ENCODE results near the gene FCN1.

The FCN1 gene

DNA sequence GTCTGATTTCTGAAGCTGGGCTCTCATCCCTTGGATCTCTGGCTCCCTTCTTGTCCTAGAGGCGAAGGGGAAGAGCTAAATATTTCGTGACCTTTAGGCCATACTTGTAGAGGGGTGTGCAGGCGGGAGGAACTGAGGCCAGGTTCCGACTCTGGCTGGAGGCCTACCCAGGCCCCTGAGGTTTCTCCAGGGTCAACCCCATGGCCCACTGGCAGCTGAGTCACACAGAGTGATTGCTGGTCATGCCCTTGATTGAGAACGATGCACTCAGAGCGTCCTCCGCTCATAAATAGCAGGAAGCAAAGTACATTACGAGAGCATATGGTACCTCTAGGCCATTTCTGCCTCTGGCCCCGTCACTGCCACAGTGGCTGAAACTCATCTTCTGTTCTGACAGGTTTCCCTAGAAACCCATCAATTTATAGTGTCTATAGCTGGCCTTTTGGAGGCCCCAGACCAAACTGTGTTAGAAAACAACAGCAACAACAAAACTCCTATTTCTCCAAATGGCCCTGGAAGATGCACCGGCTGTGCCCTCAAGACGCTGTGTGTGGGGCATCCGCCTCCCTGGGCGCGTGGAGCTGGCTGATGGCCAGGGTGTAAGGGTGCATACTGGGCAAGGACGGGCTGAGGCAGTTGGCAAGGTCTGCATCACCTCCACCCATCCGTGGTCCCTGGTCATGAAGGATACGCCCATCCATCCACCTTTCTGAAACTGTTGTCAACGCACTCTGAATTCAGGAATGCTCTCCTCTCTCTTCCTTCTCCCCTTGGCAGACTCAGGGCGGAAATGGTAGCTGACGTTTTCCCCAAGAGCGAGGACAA is 32.9 kb upstream of the FCN1 start:
- no peak for DNase-seq

DNA sequence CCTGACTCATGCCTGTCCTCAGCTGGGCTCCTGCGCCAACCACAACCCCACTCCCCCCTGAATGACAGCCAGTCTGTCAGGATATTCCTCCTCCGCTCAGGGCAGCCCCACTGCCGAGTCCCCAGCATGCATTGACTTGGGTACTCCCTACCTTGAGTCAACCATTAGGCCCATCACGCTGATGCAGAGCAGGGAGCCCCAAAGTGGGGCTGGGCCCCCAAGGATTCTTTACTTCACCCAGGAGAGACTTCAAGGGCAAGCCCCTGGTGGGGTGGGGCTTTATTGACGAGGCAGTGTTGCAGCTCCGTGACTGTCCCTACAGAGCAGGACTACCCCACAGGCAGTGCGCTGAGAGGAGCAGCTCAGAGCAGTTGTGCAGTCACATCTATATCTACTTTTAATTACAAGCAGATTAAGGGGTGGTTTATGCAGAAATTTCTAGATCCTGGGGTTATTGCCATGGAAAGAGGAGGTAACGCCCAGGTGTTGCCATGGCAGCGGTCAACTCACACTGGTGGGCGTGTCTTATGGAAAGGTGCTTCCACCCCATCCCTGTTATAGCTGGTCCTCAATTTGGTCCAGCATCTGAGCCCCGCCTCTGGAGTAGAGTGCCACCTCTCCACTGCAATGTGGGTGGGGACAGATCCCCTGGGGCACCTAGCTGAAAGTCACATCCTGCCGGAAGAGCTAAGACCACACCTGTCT is 32.1 kb upstream of the FCN1 start:
- DNase-seq = no peak

DNA sequence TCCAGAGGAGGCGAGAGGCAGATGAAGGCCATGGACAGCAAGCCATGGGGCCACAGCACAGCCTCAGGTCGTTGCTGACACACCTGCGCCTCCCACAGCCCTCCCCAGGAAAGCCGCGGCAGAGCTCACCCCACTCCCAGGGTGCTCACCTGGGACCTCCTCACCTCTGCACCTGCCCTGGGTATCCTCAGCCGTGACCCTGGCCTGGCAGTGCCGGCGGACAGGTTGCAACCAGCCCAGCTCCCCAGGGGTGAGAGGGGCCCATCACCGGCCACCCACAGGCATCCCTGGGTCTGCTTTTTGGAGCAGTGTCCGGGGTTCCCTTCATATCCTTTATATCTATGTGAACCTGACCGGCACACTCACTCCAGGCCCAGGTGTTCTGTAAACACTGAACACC is 30.4 kb upstream of the FCN1 start:
- DNase-seq = no peak

DNA sequence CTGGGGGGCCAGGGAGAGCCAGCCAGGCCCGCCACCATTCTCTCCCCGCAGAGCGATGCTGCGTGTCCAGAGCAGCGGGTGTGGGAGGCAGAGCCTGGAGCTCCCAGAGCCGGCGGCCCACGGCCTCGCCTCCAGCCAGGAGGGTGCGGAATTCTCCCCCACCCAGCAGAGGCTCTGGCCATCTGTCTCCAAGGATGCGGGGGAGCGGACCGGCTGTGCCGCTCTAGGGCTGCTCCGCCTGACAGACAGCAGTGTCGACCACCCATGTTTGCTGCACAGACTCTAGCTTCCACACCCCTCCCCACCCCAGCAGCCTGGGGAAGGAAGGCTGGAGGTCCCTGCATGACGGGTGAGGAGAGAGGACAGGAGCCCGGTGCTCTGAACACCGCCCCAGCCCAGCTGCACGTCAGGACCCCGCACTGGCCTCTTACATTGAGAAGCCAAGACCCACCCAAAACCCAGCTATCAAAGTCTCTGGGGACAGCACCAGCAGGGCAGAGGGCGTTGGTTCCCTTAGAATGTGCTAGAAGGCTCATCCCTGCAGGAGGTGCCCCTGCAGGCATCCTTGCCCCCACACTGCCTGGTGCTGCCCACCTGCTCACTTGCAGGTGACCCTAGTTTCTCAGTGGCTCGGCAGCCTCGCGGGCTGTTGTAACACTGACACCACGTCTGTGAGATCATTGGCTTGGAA is 29.7 kb upstream of the FCN1 start:
- DNase-seq = no peak

DNA sequence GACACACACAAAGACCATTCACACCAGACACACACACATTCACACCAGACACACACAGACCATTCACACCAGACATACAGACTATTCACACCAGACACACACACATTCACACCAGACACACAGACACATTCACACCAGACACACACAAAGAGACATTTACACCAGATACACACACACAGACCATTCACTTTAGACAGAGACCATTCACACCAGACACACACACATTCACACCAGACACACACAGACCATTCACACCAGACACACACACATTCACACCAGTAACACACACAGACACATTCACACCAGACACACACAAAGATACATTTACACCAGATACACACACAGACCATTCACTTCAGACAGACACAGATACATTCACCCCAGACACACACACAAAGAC is 29.0 kb upstream of the FCN1 start:
- no peak for DNase-seq

DNA sequence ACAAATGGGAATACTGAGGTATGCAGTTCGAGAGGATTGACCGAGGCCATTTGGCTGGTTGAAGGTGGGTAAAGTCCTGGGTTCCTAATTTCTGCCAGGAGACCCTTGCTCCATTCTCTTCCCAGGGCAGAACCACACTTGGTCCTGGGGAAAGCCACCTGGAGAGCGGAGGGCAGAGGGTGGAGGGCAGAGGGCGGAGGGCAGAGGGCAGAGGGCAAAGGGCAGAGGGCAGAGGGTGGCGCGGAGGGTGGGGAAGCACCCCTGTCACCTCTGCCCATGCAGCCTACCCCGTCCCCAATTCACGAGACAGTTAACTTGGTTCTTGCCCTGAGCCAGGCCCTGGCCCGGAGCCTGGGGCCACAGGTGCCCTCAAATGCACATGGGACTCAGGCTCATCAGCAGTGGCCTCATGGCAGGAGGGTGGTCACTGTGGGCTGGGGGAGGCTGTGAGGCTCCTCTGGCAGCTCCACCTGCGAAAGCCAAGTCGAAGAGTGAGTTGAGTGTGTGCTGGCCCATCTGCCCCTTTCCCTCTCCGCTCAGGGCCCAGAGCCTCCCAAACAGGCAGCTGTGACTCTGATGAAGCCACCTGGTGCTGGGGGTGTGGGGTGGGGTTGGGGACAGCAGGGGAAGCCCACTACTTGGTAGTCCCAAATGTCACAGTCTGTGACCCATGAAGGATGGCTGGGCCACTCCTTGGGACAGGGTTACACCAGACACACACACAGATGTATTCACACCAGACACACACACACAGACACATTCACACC is 28.0 kb upstream of the FCN1 start:
- DNase-seq = no peak

DNA sequence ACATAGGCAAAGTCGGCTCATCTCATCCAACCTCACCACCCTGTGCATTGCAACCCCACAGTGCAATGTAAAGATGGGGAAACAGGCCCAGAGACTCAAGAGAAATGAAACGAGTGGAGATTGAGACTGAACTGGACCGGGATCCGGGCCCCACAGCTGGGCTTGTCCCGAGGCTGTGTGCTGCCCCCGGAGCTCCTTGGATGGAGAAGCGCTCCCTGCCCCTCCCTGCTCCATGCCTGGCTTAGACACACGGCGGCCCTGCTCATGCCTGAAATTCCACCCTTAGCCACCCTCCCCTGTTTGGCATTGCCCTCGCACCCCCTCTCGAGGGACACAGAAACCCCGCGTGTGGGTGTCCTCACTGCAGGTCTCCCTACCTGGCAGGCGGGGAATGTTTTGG is 27.2 kb upstream of the FCN1 start:
- no peak for DNase-seq

DNA sequence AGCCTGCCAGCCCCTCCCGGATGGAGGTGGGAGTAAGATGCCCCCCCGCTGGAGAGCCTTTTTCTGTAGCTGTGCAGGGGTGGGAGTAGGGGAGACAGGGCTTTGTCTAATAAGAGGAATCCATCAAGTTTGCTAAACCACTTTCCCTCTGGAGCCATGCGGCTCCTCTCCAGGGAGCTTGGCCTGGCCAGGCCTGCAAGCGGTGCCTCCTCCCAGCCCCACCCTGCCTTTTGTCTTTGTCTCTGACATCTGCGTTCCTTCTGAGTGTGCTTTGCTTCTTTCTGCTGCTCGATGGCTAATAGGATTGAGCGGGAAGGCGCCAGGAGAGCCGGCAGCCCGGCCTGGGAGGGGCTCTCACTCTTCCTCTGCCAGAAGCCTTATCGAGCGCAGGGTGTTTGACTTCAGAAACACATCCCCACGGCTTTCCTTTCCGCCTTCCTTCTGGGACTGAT is 26.7 kb upstream of the FCN1 start:
- DNase-seq = no peak

DNA sequence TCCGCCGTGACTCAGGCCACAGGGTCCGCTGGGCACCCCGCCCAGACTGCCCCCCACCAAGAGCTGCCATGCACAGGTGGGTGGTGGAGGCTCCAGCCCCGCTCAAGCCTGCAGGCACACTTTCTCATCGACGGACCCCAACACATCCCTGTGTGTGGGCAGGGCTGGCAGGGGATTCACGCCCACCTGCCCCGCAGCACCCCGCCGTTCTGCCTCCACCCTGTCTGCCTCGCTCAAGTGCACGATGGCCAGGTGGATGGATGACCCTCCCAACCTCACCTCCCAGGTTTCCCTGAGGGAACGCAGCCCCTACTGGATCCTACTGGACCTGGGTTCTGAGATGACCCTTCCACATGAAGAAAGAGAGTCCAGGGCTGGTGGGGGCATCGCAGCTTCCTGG is 26.1 kb upstream of the FCN1 start:
- no peak for DNase-seq

DNA sequence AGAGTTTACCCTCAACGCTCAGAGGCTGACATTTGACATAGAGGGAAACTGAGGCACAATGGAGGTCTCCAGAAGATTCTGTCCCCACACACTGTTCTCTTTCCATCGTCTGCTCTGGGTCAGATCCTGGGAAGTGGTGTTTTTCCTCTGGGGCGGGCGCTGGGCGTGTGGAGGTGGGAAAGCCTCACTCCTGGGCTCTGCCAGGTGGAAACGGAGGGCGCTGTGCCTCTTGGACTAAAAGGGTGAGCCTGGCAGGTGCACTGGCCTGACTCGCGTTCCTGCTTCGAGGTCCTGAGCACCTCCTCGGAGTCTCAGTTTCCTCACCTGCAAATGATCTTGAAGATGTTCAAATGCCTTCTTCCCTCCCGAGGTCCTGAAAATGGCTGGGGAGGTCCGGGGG is 25.7 kb upstream of the FCN1 start:
- DNase-seq = no peak

DNA sequence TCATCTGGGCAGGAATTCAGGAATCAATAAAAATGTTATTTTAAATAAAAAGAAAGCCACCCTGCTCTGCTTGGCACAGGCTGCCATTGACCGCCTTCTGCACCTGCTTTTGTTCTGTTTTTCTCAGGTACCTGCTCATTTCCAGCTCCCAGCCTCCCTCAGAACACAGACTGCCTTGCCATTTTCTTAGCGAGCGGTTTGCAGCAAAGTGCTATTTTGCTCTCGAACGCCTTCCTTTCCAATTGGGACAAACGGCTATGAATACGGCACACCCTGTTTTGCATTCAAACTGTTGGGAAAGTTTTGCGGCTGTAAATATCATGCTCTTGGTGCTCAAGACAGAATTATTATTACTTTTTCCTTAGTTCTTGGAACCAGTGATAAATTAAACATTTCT is 25.1 kb upstream of the FCN1 start:
- no peak for DNase-seq

DNA sequence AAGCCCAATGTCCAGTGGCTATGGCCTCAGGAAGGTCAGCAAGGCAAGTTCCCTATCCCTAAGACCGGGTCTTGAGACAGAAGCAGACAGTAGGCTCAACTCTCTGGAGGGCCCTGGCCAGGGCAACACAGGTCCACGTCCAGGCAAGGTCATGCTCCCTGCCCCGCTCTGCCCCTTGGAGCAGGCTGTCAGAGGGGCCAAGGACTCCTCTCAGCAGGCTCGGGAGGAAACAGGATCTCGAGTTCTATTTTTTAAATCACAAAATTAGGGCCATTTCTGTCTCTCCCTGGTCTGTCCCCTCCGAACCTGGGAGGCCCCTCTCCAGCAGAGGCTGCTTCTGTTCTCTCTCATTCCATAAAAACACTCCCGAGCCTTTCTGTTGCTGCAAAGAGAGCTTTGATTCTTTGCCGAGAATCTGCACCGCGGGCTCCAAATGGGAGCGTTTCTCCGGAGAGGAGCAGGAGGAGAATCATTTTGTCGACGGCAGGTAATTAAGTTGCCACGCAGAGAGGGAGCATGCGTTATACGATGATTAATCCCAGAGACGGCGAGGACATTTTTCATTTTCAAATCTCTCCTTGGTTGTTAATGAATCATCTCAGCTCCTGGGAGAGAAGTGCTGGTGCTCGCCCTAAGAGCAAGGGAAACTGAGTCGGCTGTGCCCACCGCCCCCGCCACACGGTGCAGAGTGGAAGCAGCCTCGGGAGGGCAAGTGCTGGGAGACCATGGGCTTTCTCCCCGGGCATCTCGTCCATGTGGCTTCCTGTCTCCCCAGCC is 24.5 kb upstream of the FCN1 start:
- no peak for DNase-seq

DNA sequence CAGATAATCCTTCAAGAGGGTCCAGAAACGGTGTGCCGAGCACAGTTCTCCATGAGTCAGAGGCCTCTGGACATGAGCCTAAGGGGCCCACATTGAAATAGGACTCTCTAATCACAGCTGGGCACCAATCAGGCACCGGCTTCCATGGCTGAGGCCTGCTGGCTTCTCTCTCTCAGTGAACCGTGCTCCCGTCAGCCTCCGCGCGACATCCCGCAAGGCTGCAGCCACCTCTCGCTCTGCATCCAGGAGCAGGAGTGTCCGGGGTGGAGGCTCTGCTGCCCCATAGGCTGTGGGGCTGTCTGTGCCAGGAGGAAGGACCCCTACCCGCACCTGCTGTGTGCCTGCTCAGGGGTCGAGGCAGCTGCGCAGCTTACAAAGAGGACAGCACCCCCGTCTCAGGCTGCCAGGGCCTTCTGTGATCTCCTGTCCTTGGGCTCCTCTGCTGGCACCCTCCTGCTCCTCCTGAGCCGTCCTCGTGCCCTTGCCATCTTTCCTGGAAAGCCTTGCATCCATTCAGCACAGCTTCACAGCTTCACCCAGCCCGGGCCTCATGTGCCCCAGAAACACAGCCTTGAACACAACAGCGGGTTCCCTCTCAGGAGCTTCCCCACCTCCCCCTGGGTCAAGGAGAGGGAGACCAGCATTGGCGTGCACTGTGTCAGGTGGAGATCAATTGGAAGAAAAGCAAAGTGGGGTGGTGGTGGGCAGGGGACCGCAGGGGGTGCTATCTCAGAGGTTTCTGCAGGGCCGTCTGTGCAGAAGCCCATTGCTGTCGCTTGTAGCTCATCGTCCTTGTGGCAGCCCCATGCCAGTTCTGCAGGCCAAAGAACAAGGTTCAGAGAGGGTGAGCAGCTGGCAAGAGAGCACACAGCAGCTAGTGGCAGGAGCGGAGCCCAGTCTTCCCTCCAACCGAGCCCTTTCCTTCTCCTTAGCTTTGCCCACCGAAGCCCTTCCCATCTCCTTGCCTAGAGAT is 22.8 kb upstream of the FCN1 start:
- no peak for DNase-seq

DNA sequence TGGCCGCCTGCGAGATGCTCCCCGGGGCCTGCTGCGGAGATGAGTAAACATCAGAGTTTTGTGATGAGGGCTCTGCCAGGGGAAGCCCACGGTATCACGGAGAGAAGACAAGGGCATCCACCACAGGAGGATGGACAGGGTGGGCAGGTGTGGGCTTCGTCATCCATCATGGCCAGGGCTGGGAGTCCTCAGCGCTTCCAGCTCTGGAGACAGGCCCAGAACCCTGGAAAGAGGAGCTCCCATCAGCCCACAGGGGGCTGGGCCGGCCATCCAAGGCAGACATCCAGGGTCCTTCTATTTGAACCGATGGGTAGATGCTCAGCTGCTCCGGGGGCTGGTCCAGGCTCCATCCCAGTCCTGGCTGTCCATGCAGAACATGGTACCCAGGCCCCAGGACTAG is 22.1 kb upstream of the FCN1 start:
- no peak for DNase-seq

DNA sequence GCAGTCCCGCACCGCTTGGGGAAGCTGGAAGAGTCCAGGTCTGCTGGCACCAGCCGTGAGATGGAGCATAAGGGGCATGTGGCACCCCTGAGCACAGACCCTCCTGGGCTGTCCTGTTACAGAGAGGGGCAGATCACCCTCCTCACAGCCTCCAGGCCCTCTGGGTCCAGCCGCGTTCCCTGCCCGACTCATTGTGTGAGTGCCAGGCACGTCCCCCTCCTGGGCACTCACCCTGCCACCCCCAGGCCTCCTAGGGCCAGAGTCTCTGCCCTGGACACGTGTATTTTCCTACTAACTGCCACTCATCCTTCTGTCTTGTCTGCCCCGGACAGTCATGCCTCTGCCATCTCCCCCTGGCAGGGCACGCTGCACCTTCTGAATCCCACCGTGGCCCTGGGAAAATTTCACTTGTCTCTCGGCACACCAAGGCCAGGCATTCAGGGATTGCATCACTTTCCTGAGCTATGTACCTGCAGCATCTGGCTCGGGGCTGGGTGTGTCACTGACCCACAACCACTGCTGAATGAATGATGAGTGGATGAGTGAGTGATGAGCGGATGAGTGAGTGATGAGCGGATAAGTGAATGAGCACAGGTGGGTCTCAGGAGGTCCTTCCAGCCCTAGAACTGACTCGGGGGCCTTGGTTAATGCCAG is 21.5 kb upstream of the FCN1 start:
- no peak for DNase-seq

DNA sequence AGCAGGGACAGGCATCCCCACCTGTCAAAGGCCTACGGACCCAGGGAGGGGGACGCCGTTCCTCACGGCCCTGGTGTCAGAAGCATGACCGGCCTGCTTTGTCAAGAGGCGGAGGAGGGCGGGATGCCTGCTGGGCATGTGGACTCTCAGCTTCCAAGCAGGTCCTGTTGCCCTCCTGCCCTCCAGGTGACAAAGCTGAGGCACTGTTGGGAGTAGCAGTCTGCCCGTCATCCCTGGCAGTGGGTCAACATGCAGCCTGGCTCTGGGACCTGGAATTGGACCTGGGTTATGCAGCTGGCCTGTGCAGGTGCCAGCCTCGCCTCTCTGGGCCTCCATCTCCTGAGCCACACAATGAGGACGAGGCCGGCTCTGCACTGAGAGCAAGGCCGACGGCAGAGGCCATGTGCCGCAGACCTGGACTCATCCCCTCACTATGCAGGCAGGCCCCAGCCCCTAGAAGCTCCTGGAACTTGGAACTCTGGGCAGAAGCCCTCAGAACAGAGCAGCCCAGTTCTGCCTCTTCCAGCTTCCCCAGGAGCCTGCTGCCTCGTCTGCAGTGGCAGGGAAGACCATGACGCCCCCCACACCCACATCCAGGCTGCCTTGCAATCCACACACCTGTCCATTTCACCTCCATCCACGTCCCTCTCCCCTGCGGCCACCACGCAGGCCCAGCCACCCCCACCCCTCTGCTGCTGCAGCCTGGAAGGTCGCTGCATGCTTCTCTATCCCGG is 20.8 kb upstream of the FCN1 start:
- no peak for DNase-seq

DNA sequence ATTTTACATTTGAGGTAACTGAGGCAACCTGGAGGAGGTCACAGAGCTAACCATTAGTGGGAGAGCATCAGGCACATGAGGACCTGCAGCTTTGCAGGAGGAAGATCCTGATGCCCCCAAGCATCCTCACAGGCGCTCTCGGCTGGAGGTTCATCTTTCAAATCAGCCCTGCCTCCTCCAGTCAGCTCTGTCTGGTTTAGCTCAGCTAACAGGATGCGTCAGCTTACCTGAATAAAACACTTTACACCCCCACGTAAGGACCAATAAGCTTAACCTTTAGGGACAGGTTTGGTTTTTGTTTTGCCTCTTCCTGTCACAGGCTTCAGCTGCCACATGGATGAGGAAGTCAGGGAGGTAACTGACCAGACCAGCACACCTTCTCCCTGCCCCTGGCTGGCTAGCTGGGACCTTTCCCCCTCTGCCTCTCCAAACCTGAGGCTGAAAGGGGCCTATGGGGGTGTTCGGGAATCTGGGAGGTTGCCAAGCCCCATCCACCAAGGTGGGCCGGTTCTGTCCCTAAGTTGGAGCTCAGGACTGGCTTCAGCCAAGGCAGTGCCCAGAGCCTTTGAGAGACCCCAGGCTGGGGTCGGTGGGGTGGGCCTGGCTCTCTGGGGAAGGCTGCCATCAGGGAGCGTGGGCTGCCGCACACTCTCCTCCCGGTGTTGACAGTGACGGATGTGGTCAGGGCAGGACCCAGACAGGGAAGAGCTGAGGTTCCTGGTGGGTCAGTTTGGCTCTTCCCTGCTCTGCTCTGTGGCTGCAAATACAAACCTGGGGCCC is 20.0 kb upstream of the FCN1 start:
- no peak for DNase-seq

DNA sequence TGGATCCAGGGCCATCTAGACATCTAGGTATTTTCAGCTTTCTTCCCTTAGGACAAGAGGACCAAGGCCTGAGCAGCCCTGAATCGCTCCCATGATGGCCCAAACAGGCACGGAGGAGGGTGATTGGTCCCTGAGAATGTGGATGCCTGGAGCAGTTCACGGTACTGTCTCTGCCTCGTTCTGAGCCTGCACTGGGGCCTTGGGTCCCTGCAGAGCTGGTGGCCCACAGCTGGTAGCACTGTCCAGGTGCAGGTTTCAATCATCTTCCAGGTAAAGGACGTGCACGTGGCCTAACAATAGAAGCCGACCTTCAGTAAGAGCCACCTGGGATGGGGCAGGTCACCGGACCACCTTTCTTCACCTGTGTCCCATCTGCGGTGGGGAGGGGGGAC is 19.4 kb upstream of the FCN1 start:
- no peak for DNase-seq

All from inflammatory macrophage treated with lipopolysaccharide for 1 hour (primary cell).